ENCODE results near the gene FTCDNL1. TPM values are rescaled to one million over a fixed set of nuclear protein-coding genes. Genes with fewer than 3 reads are reported as not detected.

Gene FTCDNL1
- total and polyA plus RNA-seq, 2 of the 13 experiments (the other 11 are each of a cell fraction or from before 2014, with no cell fraction given): 0.98 to 1.4 TPM

DNA sequence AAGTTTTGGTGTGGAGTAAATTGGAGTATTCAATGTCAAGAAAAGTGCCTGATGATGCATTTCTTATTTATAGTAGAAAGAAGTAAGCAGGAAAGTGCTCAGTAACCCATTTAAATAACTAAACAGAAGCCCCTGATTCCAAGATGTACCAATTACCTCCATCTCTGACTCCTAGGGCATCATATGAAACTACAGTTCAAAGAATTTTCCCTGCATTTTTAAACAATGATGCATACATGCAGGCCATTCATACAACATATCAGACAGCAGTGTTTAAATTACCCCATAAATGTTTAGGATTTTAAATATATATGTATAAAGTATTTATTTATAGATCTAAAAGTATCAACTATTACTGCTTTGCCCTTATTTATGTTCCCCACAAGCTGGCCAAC is 36.2 kb downstream of the FTCDNL1 start (continued):
- TF ChIP-seq FOXP1 (IDR thresholded peaks at IDR 0.05): no peak
- TF ChIP-seq FOXP1 (CRISPR knock-in tag; IDR thresholded peaks at IDR 0.05): no peak

- BruUV-seq (replicated peaks): no TSS peak
- H3K9me3 ChIP-seq (ENCODE audit: low read length): no peaks in the 10 kb centered on the region
- ChIA-PET CTCF (ENCODE audit: low intra/inter-chr PET ratio, low total read pairs) (no interaction called here), POLR2A (no interaction called here)
- no peak overlapping the region for H3K4me2 ChIP-seq (ENCODE audit: low read depth, low read length)
- no peak for FAIRE-seq
- ATAC-seq: no peak
- 11% methylated on average over 6 of the region's 6 CpGs for WGBS (ENCODE audit: low lambda C conversion rate)
- H3K4me1 ChIP-seq (ENCODE audit: insufficient read depth, low read length): no peaks in the 10 kb centered on the region
- H3K79me2 ChIP-seq (ENCODE audit: insufficient read depth, low read length): no peaks in the 10 kb centered on the region
- H4K20me1 ChIP-seq (ENCODE audit: insufficient read depth, low read length): no peaks in the 10 kb centered on the region
- H3K36me3 ChIP-seq (replicated peaks in 1 of 2; ENCODE audit: control insufficient read depth in 1 of 2, insufficient read depth in 2 of 2, low read length in 2 of 2): no peaks in the 10 kb centered on the region
- no peak for TF ChIP-seq ZNF34 (CRISPR knock-in tag; IDR thresholded peaks at IDR 0.05; ENCODE audit: borderline replicate concordance)
- no peak for TF ChIP-seq ZFYVE20 (CRISPR knock-in tag; IDR thresholded peaks at IDR 0.05; ENCODE audit: borderline replicate concordance, low read depth)
- TF ChIP-seq ZNF639 (CRISPR knock-in tag; conservative IDR thresholded peaks at IDR 0.05): no peak
- no peak for TF ChIP-seq ZNF839 (CRISPR knock-in tag; IDR thresholded peaks at IDR 0.05; ENCODE audit: borderline replicate concordance)
- TF ChIP-seq GATAD1 (CRISPR knock-in tag; IDR thresholded peaks at IDR 0.05): no peak
- in situ Hi-C loops (cut with HindIII; ENCODE audit: extremely low pct_ligation_motif_present, low pct_unique_long_range_greater_than_20kb) (no loop called here), intact Hi-C loops (cut with micrococcal nuclease; ENCODE audit: unreplicated experiment) (no loop called here)
- H3K27ac ChIP-seq (ENCODE audit: extremely low read length, insufficient read depth, low read length): no peak overlapping the region
- no peak overlapping the region for H3K9ac ChIP-seq (ENCODE audit: insufficient read depth, low read depth, low read length)
- H3K27me3 ChIP-seq (ENCODE audit: control insufficient read depth in 1 of 2, insufficient read depth in 2 of 2, low read length in 2 of 2): no peaks in the 10 kb centered on the region
- no peak overlapping the region for H3K4me3 ChIP-seq (replicated peaks in 1 of 3; ENCODE audit: insufficient read depth in 1 of 3, low read depth in 2 of 3, low read length in 3 of 3)
- no peak overlapping the region for H2AFZ ChIP-seq (ENCODE audit: low read length)
- DNase-seq (ENCODE audit: low spot score): no peak
These were observed 36.7 kb downstream of the FTCDNL1 start for GRCh38 chr2:199814101-199814816.
